Astrocyte (in vitro differentiated cells and primary cell): ENCODE results near the gene MZT2B. TPM values are rescaled to one million over a fixed set of nuclear protein-coding genes. Genes with fewer than 3 reads are reported as not detected.
"Not testable (repeated sequence)": the region's sequence is repeated elsewhere in the genome, so short reads cannot be mapped to it uniquely, and the experiment has no call there.

Experiments used
- DNase-seq: peaks from one replicate; pipeline ENCODE4 v3.0.0-alpha.2; 2010; ENCODE audit warnings: low read depth
- FAIRE-seq: peaks from 2 replicates; lab custom pipeline; 2011; peaks lifted over from hg19 to GRCh38; lab: Jason Lieb, UNC
- H2AFZ ChIP-seq: 2 replicates; pipeline ENCODE4 v1.6.0; 2012; ENCODE audit warnings: low read depth, low read length, inconsistent platforms
- H3K27ac ChIP-seq: 2 replicates; pipeline ENCODE4 v1.5.1; 2011; ENCODE audit warnings: low read depth, low read length, inconsistent platforms
- H3K27me3 ChIP-seq: 2 replicates; pipeline ENCODE4 v1.6.0; 2011; ENCODE audit warnings: low read length, inconsistent platforms; ENCODE audit not compliant: insufficient read depth
- H3K36me3 ChIP-seq: 2 replicates; pipeline ENCODE4 v1.5.1; 2011; ENCODE audit warnings: low read length, inconsistent platforms; ENCODE audit not compliant: insufficient read depth
- H3K4me1 ChIP-seq: 2 replicates; pipeline ENCODE4 v1.5.1; 2011; ENCODE audit warnings: low read length, inconsistent platforms; ENCODE audit not compliant: insufficient read depth
- H3K4me2 ChIP-seq: 2 replicates; pipeline ENCODE4 v1.6.0; 2012; ENCODE audit warnings: low read length, inconsistent platforms
- H3K4me3 ChIP-seq: 2 replicates; pipeline ENCODE4 v1.5.1; 2011; ENCODE audit warnings: low read depth, mild to moderate bottlenecking, low read length, inconsistent platforms; ENCODE audit not compliant: insufficient read depth
- H3K79me2 ChIP-seq: 2 replicates; pipeline ENCODE4 v1.6.0; 2012; ENCODE audit warnings: mild to moderate bottlenecking, low read length, inconsistent platforms; ENCODE audit not compliant: insufficient read depth
- H3K9ac ChIP-seq: 2 replicates; pipeline ENCODE4 v1.6.0; 2012; ENCODE audit warnings: mild to moderate bottlenecking, low read length, inconsistent platforms
- H3K9me3 ChIP-seq: 2 replicates; pipeline ENCODE4 v1.5.1; 2012; ENCODE audit warnings: low read depth, mild to moderate bottlenecking, low read length, inconsistent platforms; ENCODE audit not compliant: insufficient read depth
- H4K20me1 ChIP-seq: 2 replicates; pipeline ENCODE4 v1.6.0; 2012; ENCODE audit warnings: low read length, inconsistent platforms; ENCODE audit not compliant: insufficient read depth
- H3K27ac Mint-ChIP-seq: one replicate; pipeline ENCODE4 v1.8.0; 2021; ENCODE audit warnings: mild to moderate bottlenecking, mixed read lengths; ENCODE audit not compliant: unreplicated experiment
- H3K27me3 Mint-ChIP-seq: one replicate; pipeline ENCODE4 v1.8.0; 2021; ENCODE audit warnings: low read depth, mixed read lengths; ENCODE audit not compliant: unreplicated experiment
- H3K36me3 Mint-ChIP-seq: one replicate; pipeline ENCODE4 v1.8.0; 2021; ENCODE audit warnings: low read depth, mixed read lengths; ENCODE audit not compliant: unreplicated experiment
- H3K4me1 Mint-ChIP-seq: one replicate; pipeline ENCODE4 v1.8.0; 2021; ENCODE audit warnings: low read depth, mixed read lengths; ENCODE audit not compliant: unreplicated experiment
- H3K4me3 Mint-ChIP-seq: one replicate; pipeline ENCODE4 v1.8.0; 2021; ENCODE audit warnings: mild to moderate bottlenecking, moderate library complexity, mixed read lengths; ENCODE audit not compliant: unreplicated experiment
- H3K9me3 Mint-ChIP-seq: one replicate; pipeline ENCODE4 v1.8.0; 2021; ENCODE audit warnings: mild to moderate bottlenecking, mixed read lengths; ENCODE audit not compliant: unreplicated experiment
- EZH2 ChIP-seq: IDR thresholded peaks from 2 replicates; pipeline ENCODE4 v1.6.1; 2012; ENCODE audit warnings: mild to moderate bottlenecking, low read length, inconsistent platforms; ENCODE audit not compliant: insufficient read depth
- total RNA-seq: library from RNA; stranded (reverse); gene quantifications from 2 replicates; pipeline ENCODE4 v1.2.1, GENCODE V29; 2021
- TF ChIP-seq, protein P1 (sequence below): IDR thresholded peaks from 2 replicates; pipeline ENCODE4 v1.5.1; 2011; ENCODE audit warnings: low read depth, mild to moderate bottlenecking, inconsistent platforms, low read length, moderate library complexity; ENCODE audit not compliant: insufficient read depth

MZT2B gene
- total RNA-seq, 1 donor from 2014 or later, result 232 TPM

DNA sequence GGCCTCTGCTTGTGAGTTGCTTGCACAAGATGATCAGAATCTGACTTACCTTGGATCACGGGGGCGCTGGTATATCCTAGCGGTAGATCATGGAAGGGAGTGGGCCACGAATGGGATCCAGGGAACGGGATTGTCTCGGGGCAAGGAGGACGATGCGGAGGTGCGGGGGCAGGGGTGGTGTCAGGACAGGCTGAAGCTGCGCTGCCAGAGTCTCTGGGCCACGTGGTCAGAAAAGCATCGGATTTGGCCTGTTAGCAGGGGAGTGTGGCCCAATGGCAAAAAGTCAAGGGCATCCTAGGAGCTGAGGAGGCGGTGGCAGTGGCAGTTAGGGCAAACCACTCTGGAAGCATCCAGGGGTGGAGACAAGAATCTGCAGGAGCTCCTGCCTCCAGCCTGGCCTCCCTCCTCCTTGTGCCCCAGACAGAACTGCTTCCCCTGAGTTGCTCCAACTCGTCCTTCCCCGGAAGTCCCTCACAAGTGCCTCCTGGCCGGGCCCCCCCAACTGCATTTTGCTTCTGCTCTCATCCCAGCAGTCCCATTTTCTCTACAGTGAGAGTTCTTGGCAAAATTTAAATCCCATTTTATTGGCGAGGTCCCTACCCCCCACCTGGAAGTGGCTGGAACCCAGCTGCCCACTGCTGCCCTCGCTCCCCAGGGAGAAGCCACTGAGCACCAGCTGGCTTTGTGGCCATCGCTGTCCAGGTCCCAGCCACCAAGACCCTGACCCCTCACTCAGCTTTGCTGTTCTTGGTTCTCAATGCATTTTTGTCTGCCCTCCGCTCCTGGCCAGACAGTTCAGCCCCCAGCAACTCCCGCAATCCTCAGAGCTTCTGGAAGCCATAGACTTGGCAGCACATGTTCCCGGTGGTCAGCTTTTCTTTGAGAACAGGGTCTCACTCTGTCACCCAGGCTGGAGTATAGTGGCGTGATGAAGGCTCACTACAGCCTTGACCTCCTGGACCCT, 31.6 kb upstream of the MZT2B start:
- H3K4me1 Mint-ChIP-seq, result no peaks in the 10 kb centered on the region
- peaks cover 7% of the 10 kb centered on the region for H3K36me3 Mint-ChIP-seq
- FAIRE-seq, result no peak
- H3K27ac Mint-ChIP-seq, result no peak overlapping the region
- Histone ChIP-seq H3K4me1 (no peaks in the 10 kb centered on the region), H3K27me3 (no peaks in the 10 kb centered on the region), H3K36me3 (no peaks in the 10 kb centered on the region), H3K4me3 (no peak overlapping the region), H3K79me2 (no peaks in the 10 kb centered on the region), H2AFZ (no peak overlapping the region), H4K20me1 (no peaks in the 10 kb centered on the region), H3K4me2 (no peak overlapping the region), H3K27ac (no peak overlapping the region), H3K9ac (no peak overlapping the region), H3K9me3 (no peaks in the 10 kb centered on the region)
- no peak overlapping the region for H3K4me3 Mint-ChIP-seq
- TF ChIP-seq EZH2, result no peak
- TF ChIP-seq, protein P1, sequence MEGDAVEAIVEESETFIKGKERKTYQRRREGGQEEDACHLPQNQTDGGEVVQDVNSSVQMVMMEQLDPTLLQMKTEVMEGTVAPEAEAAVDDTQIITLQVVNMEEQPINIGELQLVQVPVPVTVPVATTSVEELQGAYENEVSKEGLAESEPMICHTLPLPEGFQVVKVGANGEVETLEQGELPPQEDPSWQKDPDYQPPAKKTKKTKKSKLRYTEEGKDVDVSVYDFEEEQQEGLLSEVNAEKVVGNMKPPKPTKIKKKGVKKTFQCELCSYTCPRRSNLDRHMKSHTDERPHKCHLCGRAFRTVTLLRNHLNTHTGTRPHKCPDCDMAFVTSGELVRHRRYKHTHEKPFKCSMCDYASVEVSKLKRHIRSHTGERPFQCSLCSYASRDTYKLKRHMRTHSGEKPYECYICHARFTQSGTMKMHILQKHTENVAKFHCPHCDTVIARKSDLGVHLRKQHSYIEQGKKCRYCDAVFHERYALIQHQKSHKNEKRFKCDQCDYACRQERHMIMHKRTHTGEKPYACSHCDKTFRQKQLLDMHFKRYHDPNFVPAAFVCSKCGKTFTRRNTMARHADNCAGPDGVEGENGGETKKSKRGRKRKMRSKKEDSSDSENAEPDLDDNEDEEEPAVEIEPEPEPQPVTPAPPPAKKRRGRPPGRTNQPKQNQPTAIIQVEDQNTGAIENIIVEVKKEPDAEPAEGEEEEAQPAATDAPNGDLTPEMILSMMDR, result no peak
- H3K27me3 Mint-ChIP-seq, result no peaks in the 10 kb centered on the region
- H3K9me3 Mint-ChIP-seq, result no peaks in the 10 kb centered on the region
- no peak for DNase-seq

DNA sequence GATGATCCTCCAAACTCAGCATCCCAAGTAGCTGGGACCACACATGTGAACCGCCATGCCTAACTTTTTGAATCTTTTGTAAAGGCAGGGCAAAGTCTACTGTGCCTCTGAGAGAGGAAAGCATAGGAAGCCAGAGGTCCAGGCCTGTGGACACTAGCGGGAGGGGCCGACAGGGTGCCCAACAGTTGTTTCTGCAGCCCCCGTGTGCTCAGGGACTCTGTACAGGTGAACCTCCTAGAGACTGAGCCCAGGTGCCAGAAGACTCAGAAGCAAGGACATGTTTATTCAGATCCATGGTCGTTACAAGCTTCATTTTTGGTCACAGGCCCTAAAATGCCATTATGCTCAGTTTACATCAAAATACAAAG, 30.9 kb upstream of the MZT2B start:
- not testable (repeated sequence) for H3K27ac Mint-ChIP-seq

DNA sequence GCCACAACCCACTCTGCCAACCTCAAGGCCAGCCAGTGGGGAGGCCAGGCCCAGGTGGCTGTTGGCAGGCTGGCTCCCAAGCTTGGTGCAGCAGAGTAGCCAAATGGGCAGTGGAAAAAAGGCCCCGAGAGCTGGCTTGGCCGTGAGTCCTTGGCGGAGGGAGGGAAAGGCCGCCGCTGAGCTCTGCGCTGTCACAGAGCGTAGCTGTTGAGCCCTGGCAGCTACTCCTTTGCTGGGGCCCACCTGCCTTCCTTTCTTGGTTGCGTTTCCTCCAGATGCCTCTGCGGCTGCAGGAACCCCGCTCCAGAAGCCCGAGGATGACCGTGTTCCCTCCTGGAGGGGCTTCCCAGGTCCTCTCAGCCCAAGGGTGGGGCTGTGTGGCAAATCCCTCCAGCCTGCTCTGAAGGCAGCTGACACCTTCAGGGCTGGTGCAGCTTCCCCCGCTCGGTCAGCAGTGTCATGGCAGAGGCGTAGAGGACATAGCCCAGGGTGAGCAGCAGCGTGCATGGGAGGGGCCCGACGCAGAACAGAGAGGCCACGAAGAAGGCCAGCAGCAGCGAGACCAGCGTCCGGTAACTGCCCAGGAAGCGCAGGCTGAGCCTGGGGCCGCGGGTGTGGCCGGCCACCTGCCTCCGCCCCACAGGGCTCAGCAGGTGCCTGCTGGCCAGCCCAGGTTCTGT, 29.8 kb upstream of the MZT2B start:
- H3K27ac Mint-ChIP-seq, DNase-seq, H3K36me3 ChIP-seq, H3K4me1 Mint-ChIP-seq, H3K27me3 Mint-ChIP-seq, H3K27me3 ChIP-seq, H3K36me3 Mint-ChIP-seq, H3K4me3 ChIP-seq, H2AFZ ChIP-seq, H3K27ac ChIP-seq, H4K20me1 ChIP-seq, H3K9me3 Mint-ChIP-seq, H3K9me3 ChIP-seq, FAIRE-seq, H3K9ac ChIP-seq, H3K4me1 ChIP-seq, H3K79me2 ChIP-seq, H3K4me3 Mint-ChIP-seq, H3K4me2 ChIP-seq: not testable (repeated sequence)

More for the DNA sequence above, 30.9 kb upstream of the MZT2B start:
- H3K36me3 ChIP-seq, H3K4me2 ChIP-seq, H4K20me1 ChIP-seq, H3K9me3 Mint-ChIP-seq, H3K4me3 Mint-ChIP-seq, H3K36me3 Mint-ChIP-seq, H3K27me3 Mint-ChIP-seq, H3K4me3 ChIP-seq, H3K27me3 ChIP-seq, H3K9ac ChIP-seq, H3K4me1 Mint-ChIP-seq, FAIRE-seq, DNase-seq, H3K9me3 ChIP-seq, H2AFZ ChIP-seq, H3K79me2 ChIP-seq, H3K27ac ChIP-seq, H3K4me1 ChIP-seq: not testable (repeated sequence)
